ENCODE results near the gene PTPRC. TPM values are rescaled to one million over a fixed set of nuclear protein-coding genes. Genes with fewer than 3 reads are reported as not detected.

PTPRC gene
- total RNA-seq, 2 experiments from 2014 or later, result 475 to 499 TPM

- Mint-ChIP-seq H3K4me3 (no peak overlapping the region), H3K36me3 (ENCODE audit: low read depth) (peaks cover 4% of the 10 kb centered on the region), H3K27me3 (no peaks in the 10 kb centered on the region), H3K9me3 (peaks cover 19% of the 10 kb centered on the region), H3K27ac (no peak overlapping the region), H3K4me1 (ENCODE audit: low read depth) (peaks cover 3% of the 10 kb centered on the region)
- ATAC-seq (no peak), DNase-seq (no peak)
- intact Hi-C loops (cut with micrococcal nuclease), result no loop called here
- TF ChIP-seq, protein P1, sequence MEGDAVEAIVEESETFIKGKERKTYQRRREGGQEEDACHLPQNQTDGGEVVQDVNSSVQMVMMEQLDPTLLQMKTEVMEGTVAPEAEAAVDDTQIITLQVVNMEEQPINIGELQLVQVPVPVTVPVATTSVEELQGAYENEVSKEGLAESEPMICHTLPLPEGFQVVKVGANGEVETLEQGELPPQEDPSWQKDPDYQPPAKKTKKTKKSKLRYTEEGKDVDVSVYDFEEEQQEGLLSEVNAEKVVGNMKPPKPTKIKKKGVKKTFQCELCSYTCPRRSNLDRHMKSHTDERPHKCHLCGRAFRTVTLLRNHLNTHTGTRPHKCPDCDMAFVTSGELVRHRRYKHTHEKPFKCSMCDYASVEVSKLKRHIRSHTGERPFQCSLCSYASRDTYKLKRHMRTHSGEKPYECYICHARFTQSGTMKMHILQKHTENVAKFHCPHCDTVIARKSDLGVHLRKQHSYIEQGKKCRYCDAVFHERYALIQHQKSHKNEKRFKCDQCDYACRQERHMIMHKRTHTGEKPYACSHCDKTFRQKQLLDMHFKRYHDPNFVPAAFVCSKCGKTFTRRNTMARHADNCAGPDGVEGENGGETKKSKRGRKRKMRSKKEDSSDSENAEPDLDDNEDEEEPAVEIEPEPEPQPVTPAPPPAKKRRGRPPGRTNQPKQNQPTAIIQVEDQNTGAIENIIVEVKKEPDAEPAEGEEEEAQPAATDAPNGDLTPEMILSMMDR (IDR thresholded peaks at IDR 0.05), result no peak
- POLR2A ChIA-PET, result no interaction called here
- CTCF ChIA-PET, result no interaction called here
Observed at GRCh38 chr1:198793714-198794113, 154.9 kb downstream of the PTPRC start.

- POLR2A ChIA-PET, result no interaction called here
- CTCF ChIA-PET, result interaction anchor here (2.1 kb wide), 1 partner anchor 319 kb away, joined by 5 read pairs; no protein-coding TSS in a partner anchor
- no peaks in the 10 kb centered on the region for H3K27me3 Mint-ChIP-seq
- no peak overlapping the region for H3K27ac Mint-ChIP-seq
- peaks cover 19% of the 10 kb centered on the region for H3K9me3 Mint-ChIP-seq
- H3K36me3 Mint-ChIP-seq (ENCODE audit: low read depth), result peaks cover 4% of the 10 kb centered on the region
- DNase-seq, result no peak
- intact Hi-C loops (cut with micrococcal nuclease), result no loop called here
- TF ChIP-seq, protein P1 (IDR thresholded peaks at IDR 0.05), result no peak
- no peak overlapping the region for H3K4me3 Mint-ChIP-seq
- no peak for ATAC-seq
- H3K4me1 Mint-ChIP-seq (ENCODE audit: low read depth), result no peaks in the 10 kb centered on the region
Observed at GRCh38 chr1:198794498-198794897, 155.7 kb downstream of the PTPRC start.

DNA sequence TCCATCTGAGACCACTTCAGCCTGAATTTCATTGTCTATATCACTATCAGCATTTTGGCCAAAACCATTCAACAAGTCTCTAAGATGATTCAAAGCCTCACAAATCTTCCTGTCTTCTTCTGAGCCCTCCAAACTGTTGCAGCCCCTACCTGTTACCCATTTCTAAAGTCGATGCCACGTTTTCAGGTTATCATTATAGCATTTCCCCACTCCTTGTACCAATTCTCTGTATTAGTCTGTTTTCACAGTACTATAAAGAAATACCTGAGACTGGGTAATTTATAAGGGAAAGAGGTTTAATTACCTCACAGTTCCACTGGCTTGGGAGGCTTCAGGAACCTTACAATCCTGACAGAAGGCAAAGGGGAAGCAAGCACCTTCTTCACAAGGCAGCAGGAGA lies 158.8 kb downstream of the PTPRC start:
- intact Hi-C loops (cut with micrococcal nuclease), result no loop called here
- Mint-ChIP-seq H3K4me1 (ENCODE audit: low read depth) (no peaks in the 10 kb centered on the region), H3K4me3 (no peak overlapping the region), H3K27ac (no peak overlapping the region), H3K9me3 (peaks cover 19% of the 10 kb centered on the region), H3K36me3 (ENCODE audit: low read depth) (peaks cover 4% of the 10 kb centered on the region), H3K27me3 (no peaks in the 10 kb centered on the region)
- DNase-seq (no peak), ATAC-seq (no peak)
- CTCF ChIA-PET, result no interaction called here
- TF ChIP-seq, protein P1 (IDR thresholded peaks at IDR 0.05), result no peak
- POLR2A ChIA-PET, result no interaction called here

DNA sequence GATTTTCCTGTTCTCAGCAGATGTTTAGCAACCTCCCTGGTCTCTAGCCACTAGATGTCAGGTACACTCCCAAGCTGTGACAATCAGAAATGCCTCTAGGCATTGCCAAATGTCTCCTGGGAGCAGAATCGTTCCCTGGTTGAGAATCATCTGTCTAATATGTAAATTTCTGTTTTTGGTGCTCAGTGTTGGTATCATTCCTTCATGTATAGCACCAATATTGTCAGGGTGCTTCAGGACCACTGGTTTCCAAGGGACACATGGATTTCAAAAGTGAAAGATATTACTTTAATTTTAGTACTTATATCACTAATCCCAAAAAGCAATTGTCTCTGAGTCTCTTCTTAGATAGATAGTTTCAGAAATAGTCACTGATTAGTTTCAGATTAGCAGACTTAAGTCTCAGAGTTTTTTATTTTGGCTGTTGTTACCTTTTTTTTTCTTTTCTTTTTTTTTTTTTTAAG lies 160.1 kb downstream of the PTPRC start:
- Mint-ChIP-seq H3K27me3 (no peaks in the 10 kb centered on the region), H3K4me1 (ENCODE audit: low read depth) (no peaks in the 10 kb centered on the region), H3K27ac (no peak overlapping the region), H3K9me3 (peaks cover 19% of the 10 kb centered on the region), H3K36me3 (ENCODE audit: low read depth) (peaks cover 4% of the 10 kb centered on the region), H3K4me3 (no peak overlapping the region)
- intact Hi-C loops (cut with micrococcal nuclease), result no loop called here
- DNase-seq (no peak), ATAC-seq (no peak)
- POLR2A ChIA-PET, result no interaction called here
- CTCF ChIA-PET, result interaction anchor here (1.9 kb wide), 1 partner anchor 315 kb away, joined by 4 read pairs; no protein-coding TSS in a partner anchor
- TF ChIP-seq, protein P1 (IDR thresholded peaks at IDR 0.05), result no peak

DNA sequence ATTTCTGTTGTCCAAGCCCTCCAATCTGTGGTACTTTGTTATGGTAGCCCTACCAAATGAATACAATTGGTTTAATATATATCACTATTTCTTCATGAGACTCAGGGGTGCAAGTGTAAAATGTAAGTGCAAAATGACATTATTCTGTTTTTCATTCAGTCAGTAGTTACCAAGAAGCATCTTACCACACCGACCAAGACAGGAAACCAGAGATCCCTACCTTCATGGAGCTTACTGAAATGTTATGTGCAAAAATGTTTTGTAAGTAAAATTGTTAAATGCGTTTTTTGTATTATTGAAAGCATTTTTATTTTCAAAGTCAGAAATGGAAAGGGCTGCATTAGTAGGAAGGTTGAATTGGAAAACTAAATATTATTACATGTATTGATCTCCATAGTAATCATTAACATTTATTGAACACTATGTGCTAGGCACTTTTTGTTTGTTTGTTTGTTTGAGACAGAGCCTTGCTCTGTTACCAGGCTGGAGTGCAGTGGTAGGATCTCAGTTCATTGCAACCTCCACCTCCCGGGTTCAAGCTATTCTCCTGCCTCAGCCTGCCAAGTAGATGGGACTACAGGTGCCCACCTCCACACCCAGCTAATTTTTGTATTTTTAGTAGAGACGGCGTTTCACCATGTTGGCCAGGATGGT lies 166.8 kb downstream of the PTPRC start:
- DNase-seq (no peak), ATAC-seq (no peak)
- intact Hi-C loops (cut with micrococcal nuclease), result no loop called here
- ChIA-PET CTCF (interaction anchor here (1.0 kb wide), 2 partner anchors 65 to 130 kb away, joined by 3 read pairs; no protein-coding TSS in a partner anchor), POLR2A (no interaction called here)
- Mint-ChIP-seq H3K9me3 (no peaks in the 10 kb centered on the region), H3K4me3 (no peak overlapping the region), H3K36me3 (ENCODE audit: low read depth) (no peaks in the 10 kb centered on the region), H3K27me3 (no peaks in the 10 kb centered on the region), H3K4me1 (ENCODE audit: low read depth) (no peaks in the 10 kb centered on the region), H3K27ac (no peak overlapping the region)
- TF ChIP-seq, protein P1 (IDR thresholded peaks at IDR 0.05), result no peak

Measured in activated CD8-positive, alpha-beta T cell treated with anti-CD3 and anti-CD28 coated beads for 36 hours (primary cell).